ENCODE measurements around the gene AKNAD1.

- TF ChIP-seq CTCF (IDR thresholded peaks at IDR 0.05) = no peak
- no peak for TF ChIP-seq POLR2A (IDR thresholded peaks at IDR 0.05)
Measured at GRCh38 chr1:108878160-108878469, 21.2 kb upstream of the AKNAD1 start.

Measured in right lobe of liver (tissue), 4 donors.